Panc1 (cell line): ENCODE measurements around the gene TRAK1. TPM values are rescaled to one million over a fixed set of nuclear protein-coding genes. Genes with fewer than 3 reads are reported as not detected.

Experiments
- ATAC-seq: fragments of 200-7000 bp; cut with Tn5 transposase; 2 replicates; pipeline ENCODE4 v1.9.1; 2020; ENCODE audit warnings: mild to moderate bottlenecking, moderate library complexity
- BruUV-seq: library from RNA; stranded (reverse); fragments of 400-500 nt; replicated peaks from 2 replicates; lab custom pipeline; 2021; lab: Mats Ljungman, UMichigan
- CTCF ChIA-PET: fragments of 300-600 bp; sonication (Branson Sonifier 250); formaldehyde crosslinking; loops from one replicate; lab custom pipeline; 2022; ENCODE audit warnings: antibody characterized with exemption; lab: Charles Lee
- POLR2A ChIA-PET: fragments of 300-600 bp; sonication (Branson Sonifier 250); formaldehyde crosslinking; loops from one replicate; lab custom pipeline; 2022; ENCODE audit warnings: antibody characterized with exemption; lab: Charles Lee
- DNase-seq: peaks from one replicate; pipeline ENCODE4 v3.0.0-alpha.2; 2010; ENCODE audit warnings: low read depth, low spot score
- H3K27ac ChIP-seq: 2 replicates; pipeline ENCODE4 v1.5.1; 2011; ENCODE audit warnings: mild to moderate bottlenecking, low read length, inconsistent platforms
- H3K27me3 ChIP-seq: fragments of 200-500 bp; sonication (Bioruptor generic); 2 replicates; pipeline ENCODE4 v1.6.0; 2014; ENCODE audit warnings: low read length, inconsistent platforms; ENCODE audit not compliant: control insufficient read depth, insufficient read depth
- H3K36me3 ChIP-seq: fragments of 200-500 bp; sonication (Bioruptor generic); 2 replicates; pipeline ENCODE4 v1.5.1; 2014; ENCODE audit warnings: inconsistent platforms, mild to moderate bottlenecking, low read length, moderate library complexity; ENCODE audit not compliant: control insufficient read depth, insufficient read depth
- H3K4me1 ChIP-seq: 2 replicates; pipeline ENCODE4 v1.5.1; 2011; ENCODE audit warnings: inconsistent platforms, mild to moderate bottlenecking, low read length, moderate library complexity; ENCODE audit not compliant: control insufficient read depth, insufficient read depth
- H3K4me3 ChIP-seq, 2 experiments: 2 replicates each; pipeline ENCODE4 v1.5.1; 2011 to 2012; ENCODE audit warnings: low read depth in 2 of 2, low read length in 2 of 2, mild to moderate bottlenecking in 2 of 2, inconsistent platforms in 1 of 2, moderate library complexity in 1 of 2
- H3K9me3 ChIP-seq: fragments of 200-500 bp; sonication (Bioruptor generic); 2 replicates; pipeline ENCODE4 v1.5.1; 2014; ENCODE audit warnings: low read depth, mild to moderate bottlenecking, inconsistent platforms, low read length, moderate library complexity; ENCODE audit not compliant: control insufficient read depth, insufficient read depth
- CTCF ChIP-seq: fragments of 450-650 bp; IDR thresholded peaks from 2 replicates; pipeline ENCODE4 v1.5.1; 2017; ENCODE audit warnings: mild to moderate bottlenecking
- POLR2AphosphoS5 ChIP-seq: IDR thresholded peaks from 2 replicates; pipeline ENCODE4 v1.6.1; 2012; ENCODE audit warnings: mild to moderate bottlenecking, low read depth, low read length, moderate library complexity
- REST ChIP-seq, 2 experiments: IDR thresholded peaks; 2 replicates each; pipeline ENCODE4 v1.6.1; 2011 to 2012; ENCODE audit warnings: low read depth in 2 of 2, control low read depth in 1 of 2, low read length in 1 of 2, mild to moderate bottlenecking in 1 of 2, moderate library complexity in 1 of 2; ENCODE audit not compliant: insufficient read depth in 1 of 2
- SIN3A ChIP-seq: IDR thresholded peaks from 2 replicates; pipeline ENCODE4 v1.6.1; 2012; ENCODE audit warnings: low read depth, mild to moderate bottlenecking, low read length, moderate library complexity, borderline replicate concordance; ENCODE audit not compliant: insufficient read depth
- TCF7L2 ChIP-seq: IDR thresholded peaks from 2 replicates; pipeline ENCODE4 v1.6.1; 2011; ENCODE audit warnings: mild to moderate bottlenecking, low read depth, low read length, inconsistent platforms
- in situ Hi-C: cut with HindIII; loops from 2 replicates; pipeline ENCODE4 v1.10.0; 2016; ENCODE audit warnings: low sequenced_read_pairs, low pct_unique_long_range_greater_than_20kb
- intact Hi-C: fragments of 100-400 bp; cut with micrococcal nuclease; formaldehyde crosslinking; loops from one replicate; pipeline ENCODE4 v1.10.0; 2022; ENCODE audit not compliant: unreplicated experiment
- total RNA-seq: library from RNA; stranded (reverse); gene quantifications from one replicate; pipeline ENCODE4 v1.2.1, GENCODE V29; 2021; ENCODE audit not compliant: unreplicated experiment

The TRAK1 gene
- total RNA-seq, 1 experiment from 2014 or later = 38.4 TPM

- DNase-seq = no peak
- no TSS peak for BruUV-seq
- in situ Hi-C loops (no loop called here), intact Hi-C loops (no loop called here)
- TF ChIP-seq SIN3A = no peak
- TF ChIP-seq POLR2AphosphoS5 = no peak
- no peak for TF ChIP-seq CTCF
- no peak for TF ChIP-seq REST (IDR thresholded peaks at IDR 0.05; ENCODE audit: insufficient read depth in 1 of 2, low read depth in 2 of 2, low read length in 1 of 2)
- no peak for TF ChIP-seq TCF7L2
- ATAC-seq = peak; percentile 80
- no peaks in the 10 kb centered on the region for H3K9me3 ChIP-seq
- ChIA-PET CTCF (no interaction called here), POLR2A (interaction anchor here (0.6 kb wide), 1 partner anchor 306 kb away, joined by 4 read pairs; no protein-coding TSS in a partner anchor)
- H3K27me3 ChIP-seq = peaks cover 19% of the 10 kb centered on the region
- no peak overlapping the region for H3K27ac ChIP-seq
- H3K4me3 ChIP-seq = no peak overlapping the region
- H3K4me1 ChIP-seq = peaks cover 2% of the 10 kb centered on the region; the same call in 1 of the 2 replicates
- no peaks in the 10 kb centered on the region for H3K36me3 ChIP-seq
Measured at GRCh38 chr3:42263354-42264346, 172.5 kb downstream of the TRAK1 start.

- ATAC-seq = peak; percentile 59; the same call in 1 of the 2 replicates
- no peaks in the 10 kb centered on the region for H3K36me3 ChIP-seq
- in situ Hi-C loops = no loop called here
- H3K27ac ChIP-seq = no peak overlapping the region
- intact Hi-C loops = no loop called here
- H3K4me3 ChIP-seq = no peak overlapping the region
- ChIA-PET CTCF (no interaction called here), POLR2A (no interaction called here)
- peaks cover 2% of the 10 kb centered on the region; the same call in 1 of the 2 replicates for H3K4me1 ChIP-seq
- DNase-seq = no peak
- BruUV-seq = no TSS peak
- peaks cover 19% of the 10 kb centered on the region for H3K27me3 ChIP-seq
- H3K9me3 ChIP-seq = no peaks in the 10 kb centered on the region
- TF ChIP-seq CTCF (no peak), REST (IDR thresholded peaks at IDR 0.05; ENCODE audit: insufficient read depth in 1 of 2, low read depth in 2 of 2, low read length in 1 of 2) (no peak), TCF7L2 (no peak), SIN3A (no peak), POLR2AphosphoS5 (no peak)
Measured at GRCh38 chr3:42264399-42265058, 173.4 kb downstream of the TRAK1 start.
